ENCODE data around the gene CKM. TPM values are rescaled to one million over a fixed set of nuclear protein-coding genes. Genes with fewer than 3 reads are reported as not detected.

Gene CKM
- total and polyA plus RNA-seq, 2 of the 4 experiments (the other 2 are of a cell fraction), result not detected

DNA sequence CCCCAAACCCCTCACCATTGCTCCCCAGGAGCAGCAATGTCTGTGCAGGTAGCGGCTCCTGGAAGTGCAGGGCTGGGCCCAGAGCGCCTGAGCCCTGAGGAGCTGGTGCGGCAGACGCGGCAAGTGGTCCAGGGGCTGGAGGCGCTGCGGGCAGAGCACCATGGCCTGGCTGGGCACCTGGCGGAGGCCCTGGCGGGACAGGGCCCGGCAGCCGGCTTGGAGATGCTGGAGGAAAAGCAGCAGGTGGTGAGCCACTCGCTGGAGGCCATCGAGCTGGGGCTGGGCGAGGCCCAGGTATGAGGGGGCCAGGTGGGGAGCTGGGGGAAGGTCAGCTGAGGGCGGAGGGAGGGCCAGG lies 22.8 kb upstream of the CKM start:
- no peak overlapping the region for H2AFZ ChIP-seq (replicated peaks; ENCODE audit: low read length, poor library complexity)
- no peak overlapping the region for H3K27ac ChIP-seq (ENCODE audit: insufficient read depth, low read length)
- BruUV-seq (replicated peaks), result no TSS peak
- ChIA-PET CTCF (no interaction called here), POLR2A (ENCODE audit: unreplicated experiment) (no interaction called here)
- no peaks in the 10 kb centered on the region for H3K9me3 ChIP-seq (ENCODE audit: control insufficient read depth, insufficient read depth, low read length)
- H3K4me1 ChIP-seq (ENCODE audit: control insufficient read depth, insufficient read depth, low read length), result no peaks in the 10 kb centered on the region
- H2AK9ac ChIP-seq (replicated peaks; ENCODE audit: low read depth, low read length, poor library complexity), result no peak overlapping the region
- H4K91ac ChIP-seq (ENCODE audit: insufficient read depth, low read depth, low read length), result no peak overlapping the region
- H3K4me3 ChIP-seq (ENCODE audit: insufficient read depth, low read depth, low read length), result no peak overlapping the region
- H2BK5ac ChIP-seq (ENCODE audit: low read depth, low read length, poor library complexity, severe bottlenecking), result no peak overlapping the region
- no peak overlapping the region for H3K23ac ChIP-seq (ENCODE audit: low read depth, low read length)
- TF ChIP-seq, protein P1, sequence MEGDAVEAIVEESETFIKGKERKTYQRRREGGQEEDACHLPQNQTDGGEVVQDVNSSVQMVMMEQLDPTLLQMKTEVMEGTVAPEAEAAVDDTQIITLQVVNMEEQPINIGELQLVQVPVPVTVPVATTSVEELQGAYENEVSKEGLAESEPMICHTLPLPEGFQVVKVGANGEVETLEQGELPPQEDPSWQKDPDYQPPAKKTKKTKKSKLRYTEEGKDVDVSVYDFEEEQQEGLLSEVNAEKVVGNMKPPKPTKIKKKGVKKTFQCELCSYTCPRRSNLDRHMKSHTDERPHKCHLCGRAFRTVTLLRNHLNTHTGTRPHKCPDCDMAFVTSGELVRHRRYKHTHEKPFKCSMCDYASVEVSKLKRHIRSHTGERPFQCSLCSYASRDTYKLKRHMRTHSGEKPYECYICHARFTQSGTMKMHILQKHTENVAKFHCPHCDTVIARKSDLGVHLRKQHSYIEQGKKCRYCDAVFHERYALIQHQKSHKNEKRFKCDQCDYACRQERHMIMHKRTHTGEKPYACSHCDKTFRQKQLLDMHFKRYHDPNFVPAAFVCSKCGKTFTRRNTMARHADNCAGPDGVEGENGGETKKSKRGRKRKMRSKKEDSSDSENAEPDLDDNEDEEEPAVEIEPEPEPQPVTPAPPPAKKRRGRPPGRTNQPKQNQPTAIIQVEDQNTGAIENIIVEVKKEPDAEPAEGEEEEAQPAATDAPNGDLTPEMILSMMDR (conservative IDR thresholded peaks at IDR 0.05; ENCODE audit: low read depth, low read length), result no peak
- no peak for TF ChIP-seq MAZ (IDR thresholded peaks at IDR 0.05; ENCODE audit: borderline replicate concordance, low read depth, low read length)
- H2AK5ac ChIP-seq (ENCODE audit: low read depth, low read length), result no peak overlapping the region
- dilution Hi-C loops (cut with HindIII; ENCODE audit: low sequenced_read_pairs, unreplicated experiment) (no loop called here), in situ Hi-C loops (cut with MboI; ENCODE audit: low sequenced_read_pairs) (no loop called here), intact Hi-C loops (cut with micrococcal nuclease) (no loop called here)
- H2BK15ac ChIP-seq (ENCODE audit: low read depth, low read length), result no peak overlapping the region
- DNase-seq, result no peak
- WGBS, 2 experiments (ENCODE audit: extremely low coverage in 2 of 2, insufficient read length in 1 of 2), result 79% methylated on average over 13 of the region's 15 CpGs; no CpG with 5 or more reads in 1 of the 2 experiments
- H4K8ac ChIP-seq (ENCODE audit: low read depth in 2 of 2, low read length in 2 of 2), result no peak overlapping the region
- H3K79me1 ChIP-seq (ENCODE audit: low read depth in 1 of 2, low read length in 2 of 2), result no peaks in the 10 kb centered on the region
- H3K4ac ChIP-seq (ENCODE audit: low read depth, low read length), result no peak overlapping the region
- peaks cover 17% of the 10 kb centered on the region for H3K27me3 ChIP-seq (ENCODE audit: control insufficient read depth, insufficient read depth, low read length)
- H3K56ac ChIP-seq (ENCODE audit: extremely low read depth, insufficient read depth, low read length), result no peak overlapping the region
- no peak overlapping the region for H4K5ac ChIP-seq (ENCODE audit: low read depth, low read length)
- no peak for ATAC-seq (ENCODE audit: low read depth)
- peaks cover 2% of the 10 kb centered on the region; the same call in 1 of the 2 replicates for H3K36me3 ChIP-seq (ENCODE audit: control insufficient read depth, insufficient read depth, low read length)
- no peak overlapping the region for H3K9ac ChIP-seq (ENCODE audit: low read depth, low read length)
- no peak overlapping the region for H2BK120ac ChIP-seq (ENCODE audit: low read depth, low read length)
- peaks cover 8% of the 10 kb centered on the region for H4K20me1 ChIP-seq (ENCODE audit: insufficient read depth, low read length)
- H3K18ac ChIP-seq (ENCODE audit: low read depth, low read length), result no peak overlapping the region
- no peak overlapping the region for H2BK20ac ChIP-seq (ENCODE audit: low read depth, low read length)
- peaks cover 2% of the 10 kb centered on the region; the same call in 1 of the 2 replicates for H3K9me1 ChIP-seq (ENCODE audit: insufficient read depth, low read length)
- no peak overlapping the region for H3K14ac ChIP-seq (replicated peaks; ENCODE audit: low read depth, low read length)
- no peak overlapping the region for H3K4me2 ChIP-seq (ENCODE audit: low read depth, low read length)

All from IMR-90 (cell line).